Germinal center (tissue), 1 donor: Measurements from ENCODE around the gene NR2F1-AS1.
A peak's percentile ranks its signal among the peaks of the same experiment; 100 is the strongest.

Experiments used
- DNase-seq: peaks from one replicate; pipeline ENCODE4 v3.0.0; 2012; ENCODE audit warnings: mixed read lengths, low spot score

Gene NR2F1-AS1

DNA sequence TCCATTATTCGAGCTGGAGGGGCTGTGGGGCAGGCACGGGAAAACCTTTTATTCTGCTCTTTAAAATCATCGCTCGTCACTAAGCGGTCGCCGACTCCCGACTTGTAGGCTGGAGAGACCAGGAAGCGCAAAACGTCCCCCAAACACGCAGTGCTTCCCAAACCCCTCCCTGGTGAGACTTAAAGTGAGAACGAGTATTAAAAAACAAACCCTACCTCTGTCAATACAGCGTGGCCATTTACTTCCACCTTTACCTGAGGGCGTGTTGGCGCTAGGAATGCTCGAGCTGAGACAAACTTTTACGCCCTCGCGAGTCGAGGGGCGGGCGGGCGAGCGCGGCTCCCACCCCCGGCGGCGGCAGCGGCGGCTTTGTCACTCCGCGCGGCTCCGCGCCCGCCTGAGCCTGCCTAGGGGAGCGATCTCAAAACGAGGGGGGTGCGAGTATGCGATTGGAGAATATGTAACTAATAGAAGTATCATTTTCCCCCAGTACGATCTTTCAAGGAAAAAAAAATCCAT, at the start of gene NR2F1-AS1:
Gene NR2F1-AS1, minus strand, starts transcription at position 293 of the 519 bp plus-strand sequence.
- no peak for DNase-seq

GRCh38 chr5:93626801-93627200, 45.8 kb upstream of the NR2F1-AS1 start:
- DNase-seq: no peak

DNA sequence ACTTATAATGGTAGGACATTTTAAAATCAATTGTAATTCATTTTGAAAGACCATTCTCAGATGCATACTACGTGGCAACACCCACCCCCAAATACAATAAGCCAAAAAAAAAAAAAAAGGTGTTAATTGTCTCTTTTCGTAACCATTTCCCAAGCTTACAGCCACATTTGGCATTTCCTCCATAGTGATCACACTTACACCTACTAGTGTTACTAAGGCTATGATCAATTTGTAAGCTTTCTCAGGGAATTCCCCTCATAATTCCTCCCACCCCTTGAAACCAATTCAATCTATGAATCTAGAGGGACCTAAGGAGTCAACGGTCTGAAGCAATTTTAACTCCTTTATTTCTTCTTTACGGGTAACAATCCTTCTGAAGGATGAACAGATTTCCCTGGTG, 42.1 kb upstream of the NR2F1-AS1 start:
- no peak for DNase-seq

GRCh38 chr5:93622240-93622885, 41.3 kb upstream of the NR2F1-AS1 start:
- no peak for DNase-seq

GRCh38 chr5:93621327-93621798, 40.3 kb upstream of the NR2F1-AS1 start:
- DNase-seq: no peak

- DNase-seq: peak; percentile 55
Measured at GRCh38 chr5:93620487-93621326, 39.7 kb upstream of the NR2F1-AS1 start.

DNA sequence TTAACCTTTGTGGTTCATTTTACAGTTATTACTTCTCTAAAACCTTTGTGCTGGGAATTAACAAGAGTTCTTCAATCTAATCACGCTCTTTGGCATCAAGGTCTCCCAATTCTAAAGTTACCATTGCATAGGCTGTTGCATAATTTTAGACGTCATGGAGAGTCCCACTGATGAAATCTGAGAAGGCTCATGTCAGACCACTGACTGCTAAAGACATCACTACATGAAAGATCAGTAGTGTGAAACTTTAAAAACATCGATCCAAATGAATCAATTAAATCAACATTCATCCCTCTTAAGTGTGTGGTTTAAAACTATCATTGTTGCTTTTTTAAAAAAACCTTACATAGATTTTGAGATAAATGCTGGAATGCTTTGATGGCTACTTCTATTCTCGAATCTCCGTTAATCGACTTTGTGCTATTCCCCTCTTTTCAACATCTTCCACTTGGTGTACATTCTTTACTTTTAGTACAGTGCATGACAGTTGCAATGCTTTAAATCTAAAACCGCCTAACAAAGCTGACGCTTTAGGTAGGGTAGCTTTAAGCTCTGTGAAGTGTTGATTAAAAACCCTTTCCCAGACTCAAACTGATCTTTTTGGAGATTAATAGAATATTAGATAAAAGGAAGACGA, 35.6 kb upstream of the NR2F1-AS1 start:
- no peak for DNase-seq

GRCh38 chr5:93612855-93613243, 31.8 kb upstream of the NR2F1-AS1 start:
- DNase-seq: no peak

DNA sequence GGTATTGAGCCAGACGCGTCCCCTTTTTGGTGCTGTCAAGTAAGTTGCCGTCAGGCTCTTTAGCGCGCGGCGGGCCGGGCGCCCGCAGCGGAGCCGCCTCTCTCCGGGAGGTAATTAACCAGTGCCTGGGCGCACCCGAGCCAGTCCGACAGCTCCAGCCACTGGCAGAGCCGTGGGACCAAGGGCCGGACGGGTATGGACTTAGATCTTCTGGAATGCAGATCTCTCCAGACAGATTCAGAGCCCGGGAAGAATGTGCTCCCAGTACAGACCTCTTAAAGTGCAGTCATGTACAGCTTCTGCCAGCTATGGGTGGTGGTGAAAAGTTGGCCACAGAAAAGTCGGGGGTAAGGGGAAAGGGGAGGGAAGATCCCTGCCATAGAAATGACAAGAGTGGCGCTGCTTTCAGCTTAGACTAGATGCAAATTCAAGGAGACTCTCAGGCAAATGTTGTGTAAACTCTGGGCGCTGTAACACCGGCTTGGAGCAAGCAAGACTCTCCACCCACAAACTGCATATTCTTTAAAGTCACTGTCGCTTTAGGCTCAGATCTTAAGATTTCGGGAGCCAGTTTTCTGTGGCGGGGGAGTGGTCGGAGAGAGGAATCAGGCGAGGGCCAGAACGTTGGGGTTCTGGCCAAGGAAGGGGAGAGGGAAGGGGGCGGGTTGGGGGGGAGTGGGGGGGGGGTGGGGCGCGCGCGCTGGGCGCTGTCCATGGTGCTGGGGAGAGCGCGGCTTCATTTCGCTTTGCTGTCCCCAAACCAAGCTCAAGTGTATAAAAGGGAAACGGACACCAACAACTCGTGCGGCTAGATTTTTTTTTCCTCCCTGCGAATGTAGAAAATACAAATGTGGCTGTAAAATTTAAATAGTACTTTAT, 31.2 kb upstream of the NR2F1-AS1 start:
- DNase-seq: no peak

DNA sequence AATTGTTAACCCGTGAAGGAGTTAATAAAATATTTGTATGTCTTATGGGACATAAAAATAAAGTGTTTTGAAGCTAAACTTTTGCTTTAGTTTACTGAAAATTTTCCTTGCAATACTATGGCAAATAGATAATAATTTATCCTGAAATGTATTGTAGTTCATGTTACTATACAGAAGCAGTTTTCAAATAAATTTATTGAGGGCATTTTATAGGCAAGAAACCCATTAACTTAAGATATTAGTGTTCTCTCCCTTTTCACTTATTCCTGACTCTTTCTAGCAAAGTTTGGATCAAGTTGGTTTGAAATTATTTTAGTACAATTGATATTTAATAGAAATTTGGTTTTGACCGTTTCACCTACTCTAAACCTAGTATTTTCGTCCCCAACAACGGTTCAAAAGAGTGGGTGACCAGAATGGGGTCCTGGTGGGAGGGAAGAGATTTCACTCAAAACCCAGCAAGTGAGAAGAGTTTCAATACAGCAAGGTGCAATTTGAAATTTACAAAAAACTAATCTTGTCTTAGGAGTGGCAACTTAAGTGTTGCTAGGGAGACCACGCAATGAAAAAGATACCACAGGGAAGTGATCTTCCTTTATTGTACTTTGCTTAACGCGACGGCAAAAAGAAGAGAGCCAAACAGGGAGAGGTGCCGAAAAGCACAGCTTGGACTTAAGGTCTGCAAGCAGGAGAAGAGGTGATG, 30.4 kb upstream of the NR2F1-AS1 start:
- no peak for DNase-seq

GRCh38 chr5:93610581-93611272, 29.7 kb upstream of the NR2F1-AS1 start:
- DNase-seq: no peak

DNA sequence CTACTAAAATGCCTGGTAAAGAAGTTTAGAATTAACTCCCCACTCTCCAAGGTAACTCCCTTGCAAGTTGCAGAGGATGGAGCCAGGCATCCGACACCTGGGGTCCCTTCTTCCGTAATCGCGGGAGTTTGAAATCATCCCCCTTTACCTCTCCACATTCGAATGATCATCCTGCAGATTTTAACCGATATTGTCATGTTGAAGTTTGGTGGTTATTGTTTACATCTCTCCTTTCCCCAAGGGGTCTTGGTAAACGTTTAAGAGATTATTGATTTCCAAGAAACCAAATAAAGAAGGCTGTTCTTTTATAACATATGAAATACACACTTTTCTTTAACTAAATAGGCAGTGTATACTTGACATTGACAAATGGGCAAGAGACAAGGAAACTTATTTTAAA, 28.7 kb upstream of the NR2F1-AS1 start:
- DNase-seq: no peak

- DNase-seq: no peak
Measured at GRCh38 chr5:93608855-93609254, 27.8 kb upstream of the NR2F1-AS1 start.

DNA sequence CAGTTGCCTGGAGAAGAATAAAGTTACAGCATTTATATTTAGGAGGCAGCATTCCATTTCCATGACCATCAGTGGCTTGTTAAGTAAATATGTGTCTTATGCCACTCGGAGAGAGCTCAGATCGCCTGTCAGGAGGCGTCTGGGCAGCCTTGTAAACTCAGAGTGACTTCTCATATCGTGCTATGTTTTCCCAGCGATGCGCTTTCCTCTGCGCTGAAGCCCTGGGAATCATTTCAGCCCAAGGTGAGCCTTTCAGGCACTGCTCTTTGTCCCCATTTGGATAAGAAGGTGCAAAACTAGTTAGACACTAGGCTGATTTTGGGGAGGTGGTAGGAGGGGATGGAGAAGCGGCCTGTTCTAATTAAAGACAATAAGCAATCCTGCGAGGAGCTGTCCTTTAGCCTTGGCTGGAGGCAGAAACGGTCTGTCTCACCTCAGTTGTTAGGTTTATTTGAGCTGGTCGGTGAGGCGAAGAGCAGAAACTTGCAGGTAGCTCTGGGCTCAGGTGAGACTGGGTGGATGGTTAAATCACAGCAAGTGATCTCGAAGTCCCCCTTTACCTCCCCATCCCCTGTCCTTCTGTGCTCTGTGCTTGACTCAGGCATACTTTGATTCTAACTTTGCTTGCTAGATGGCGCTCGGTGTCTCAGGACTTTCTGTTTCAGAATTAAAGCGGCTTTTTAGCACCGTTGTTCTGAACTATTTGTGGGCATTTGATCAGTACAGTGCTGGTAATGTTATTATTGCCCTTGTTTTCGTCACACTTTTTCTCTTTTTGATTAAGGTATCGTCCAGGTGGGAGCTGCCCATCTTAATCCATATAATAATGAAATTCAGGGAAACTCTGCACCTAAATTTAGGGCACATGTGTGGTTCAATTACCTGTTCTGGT, 26.6 kb upstream of the NR2F1-AS1 start:
- no peak for DNase-seq

DNA sequence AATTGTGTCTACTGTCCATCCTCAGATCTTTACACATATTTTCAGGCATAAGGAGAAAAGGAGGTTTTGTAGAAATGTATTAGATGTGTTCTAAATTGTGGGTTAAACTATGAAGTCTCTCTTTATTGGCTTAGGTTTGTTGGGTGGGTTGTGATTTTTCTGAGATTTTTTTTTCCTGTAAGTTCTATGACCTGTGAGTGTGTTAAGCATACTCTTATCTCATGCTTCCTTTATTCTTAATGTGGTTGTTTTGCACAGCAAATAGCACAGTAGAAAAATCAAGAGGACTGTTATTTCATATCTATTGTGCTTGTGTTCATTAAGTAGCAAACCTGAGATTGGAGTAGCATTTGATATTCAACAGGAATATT, 25.3 kb upstream of the NR2F1-AS1 start:
- no peak for DNase-seq

DNA sequence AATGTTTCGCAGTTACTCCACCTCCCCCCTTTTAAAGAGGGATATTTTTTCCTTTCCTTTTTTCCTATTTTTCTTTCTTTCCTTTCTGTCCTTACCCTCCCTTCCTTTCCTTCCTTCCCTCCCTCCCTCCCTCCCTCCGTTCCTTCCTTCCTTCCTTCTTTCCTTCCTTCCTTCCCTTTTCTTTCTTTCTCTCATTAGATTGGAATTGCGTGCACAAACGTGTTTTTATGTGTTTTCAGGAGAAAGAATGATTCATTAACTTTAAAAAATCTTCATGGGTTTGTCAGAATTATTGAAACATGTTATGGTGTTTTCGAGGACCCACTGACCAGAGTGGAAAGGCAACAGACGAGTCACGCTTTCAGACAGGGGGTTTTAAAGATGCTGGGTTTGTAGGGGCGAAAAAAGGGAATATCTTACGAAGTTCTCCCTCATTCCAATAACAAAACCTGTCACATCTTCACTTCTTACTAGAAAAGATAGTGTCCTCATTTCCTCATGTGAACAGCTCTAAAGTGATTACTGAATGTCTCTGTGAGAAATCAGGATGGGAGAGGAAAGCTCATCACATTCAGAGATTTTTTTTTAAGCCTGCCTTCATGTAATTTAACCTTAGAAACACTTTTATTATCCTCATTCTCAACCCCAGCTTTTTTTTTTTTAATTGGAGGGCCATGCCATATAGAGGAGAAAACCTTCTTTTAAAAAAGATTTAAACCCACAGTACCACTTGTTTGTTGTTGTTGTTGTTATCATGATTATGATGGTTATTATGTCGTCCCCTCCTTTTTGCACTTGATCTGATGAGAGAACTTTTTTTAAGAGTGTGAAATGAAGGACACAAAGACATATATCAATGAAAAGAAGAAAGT, 23.9 kb upstream of the NR2F1-AS1 start:
- DNase-seq: no peak

DNA sequence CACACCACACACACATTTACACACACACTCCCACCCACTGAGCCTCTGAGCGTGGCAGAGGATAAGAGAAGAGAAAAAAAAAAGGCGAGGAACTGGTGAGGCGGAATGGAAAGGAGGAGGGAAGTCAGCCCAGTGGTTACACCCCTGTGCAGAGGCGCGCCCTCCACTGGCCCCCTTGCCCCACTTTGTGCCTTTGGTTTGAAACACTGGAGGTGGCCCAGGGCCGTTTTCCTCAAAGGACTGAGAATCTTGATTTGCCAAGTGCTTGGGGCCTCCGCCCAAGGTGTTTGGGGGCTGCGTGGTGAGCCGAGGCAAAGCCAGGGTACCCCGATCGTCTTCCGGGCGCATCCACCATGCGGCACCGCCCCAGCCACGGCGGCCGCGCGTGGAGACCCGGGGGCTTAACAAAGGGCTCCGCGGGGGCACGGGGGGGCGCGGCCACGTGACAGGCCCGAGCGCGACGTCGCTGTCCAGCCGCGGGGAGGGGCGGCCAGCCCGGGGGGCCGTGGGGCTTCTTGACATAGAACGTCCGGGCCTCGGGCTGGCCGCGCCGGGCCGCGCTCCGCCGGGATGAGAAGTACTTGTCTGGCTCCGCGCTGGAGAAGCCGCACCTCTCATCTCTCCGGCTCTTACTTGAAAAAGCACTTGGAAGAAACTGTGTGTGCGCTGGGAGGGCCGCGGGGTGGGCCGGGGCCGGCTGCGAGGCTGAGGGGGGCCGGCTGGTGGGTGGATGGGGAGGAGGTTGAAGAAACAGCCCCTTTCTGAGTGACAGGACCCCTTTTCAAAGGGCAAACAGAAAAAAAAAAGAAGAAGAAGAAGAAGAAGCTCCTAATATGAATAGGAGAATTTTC, 23.0 kb upstream of the NR2F1-AS1 start:
- no peak for DNase-seq
